ENCODE data around the gene COBLL1.

COBLL1 gene

DNA sequence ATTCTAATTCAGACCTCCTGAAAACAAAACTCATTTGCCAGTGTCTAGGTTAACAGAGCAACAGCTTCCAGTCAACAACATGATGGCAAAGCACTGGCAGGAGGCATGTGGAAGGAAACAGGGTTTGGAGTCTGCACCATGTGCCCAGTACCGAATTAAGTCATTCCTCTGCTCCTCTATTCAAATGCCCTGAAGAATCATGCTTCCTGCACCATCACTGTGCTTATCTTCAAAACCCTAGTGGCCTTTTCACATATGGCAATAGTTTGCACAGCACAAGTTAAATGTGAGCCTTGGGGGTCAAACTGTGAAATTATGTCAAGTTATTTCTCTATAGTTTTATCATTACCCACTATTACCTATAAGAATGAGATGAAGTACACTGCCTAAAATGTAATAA lies 145.0 kb downstream of the COBLL1 start:
- H3K27me3 ChIP-seq (ENCODE audit: insufficient read depth, low read depth, severe bottlenecking): no peaks in the 10 kb centered on the region
- peaks cover 6% of the 10 kb centered on the region; the same call in 1 of the 2 replicates for H3K36me3 ChIP-seq
- H3K27ac ChIP-seq: no peak overlapping the region
- TF ChIP-seq CTCF (IDR thresholded peaks at IDR 0.05; ENCODE audit: low read depth, low read length): no peak
- H3K4me3 ChIP-seq (ENCODE audit: low read depth, low read length): no peak overlapping the region
- no peak for DNase-seq
- no peaks in the 10 kb centered on the region for H3K9me3 ChIP-seq (ENCODE audit: severe bottlenecking)

DNA sequence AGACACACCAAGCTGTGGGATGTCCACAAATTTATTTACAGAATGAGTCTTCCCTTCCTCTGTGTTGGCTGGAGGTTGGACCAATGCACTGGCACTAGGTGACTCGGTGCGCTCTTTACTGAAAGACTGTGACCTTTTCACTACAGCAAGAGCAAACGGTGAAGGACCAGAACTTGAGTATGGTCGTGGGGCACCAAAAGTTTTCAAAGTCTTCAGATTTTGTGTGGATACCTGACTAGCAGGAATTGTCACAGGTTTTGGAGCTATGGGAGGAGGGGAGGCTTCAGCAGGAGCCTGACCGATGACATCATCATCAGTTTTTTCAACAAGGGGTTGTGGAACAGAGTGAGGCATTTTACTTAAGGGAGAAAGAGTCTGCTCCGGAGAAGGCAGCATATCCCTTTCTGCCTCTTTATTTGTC lies 147.3 kb downstream of the COBLL1 start:
- no peak overlapping the region for H3K27ac ChIP-seq
- peaks cover 16% of the 10 kb centered on the region for H3K36me3 ChIP-seq
- no peak for TF ChIP-seq CTCF (IDR thresholded peaks at IDR 0.05; ENCODE audit: low read depth, low read length)
- no peak overlapping the region for H3K4me3 ChIP-seq (ENCODE audit: low read depth, low read length)
- no peaks in the 10 kb centered on the region for H3K27me3 ChIP-seq (ENCODE audit: insufficient read depth, low read depth, severe bottlenecking)
- no peak for DNase-seq
- H3K9me3 ChIP-seq (ENCODE audit: severe bottlenecking): no peaks in the 10 kb centered on the region

GRCh38 chr2:164693834-164694233 lies 147.8 kb downstream of the COBLL1 start:
- Histone ChIP-seq H3K27me3 (ENCODE audit: insufficient read depth, low read depth, severe bottlenecking) (no peaks in the 10 kb centered on the region), H3K36me3 (peaks cover 14% of the 10 kb centered on the region), H3K4me3 (ENCODE audit: low read depth, low read length) (no peak overlapping the region), H3K27ac (no peak overlapping the region), H3K9me3 (ENCODE audit: severe bottlenecking) (no peaks in the 10 kb centered on the region)
- DNase-seq: no peak
- no peak for TF ChIP-seq CTCF (IDR thresholded peaks at IDR 0.05; ENCODE audit: low read depth, low read length)

DNA sequence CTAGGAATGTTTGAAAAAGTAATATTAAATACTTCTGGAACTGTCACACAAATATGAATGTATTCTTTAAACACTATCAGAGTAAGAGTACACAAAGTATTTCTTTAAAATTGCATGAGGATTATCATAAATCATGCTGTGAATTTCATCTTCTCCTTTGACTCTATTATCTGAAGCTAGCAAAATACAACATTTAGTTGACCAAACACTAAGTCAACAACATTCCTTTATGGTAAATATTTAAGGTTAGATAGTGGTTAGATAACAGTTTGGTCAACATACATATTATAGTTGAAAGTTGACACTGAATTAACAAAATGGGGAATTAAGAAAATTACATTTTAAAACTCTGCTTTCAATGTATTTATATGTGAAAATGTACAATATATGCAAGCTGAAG lies 148.2 kb downstream of the COBLL1 start:
- Histone ChIP-seq H3K27me3 (ENCODE audit: insufficient read depth, low read depth, severe bottlenecking) (no peaks in the 10 kb centered on the region), H3K27ac (no peak overlapping the region), H3K9me3 (ENCODE audit: severe bottlenecking) (no peaks in the 10 kb centered on the region), H3K4me3 (ENCODE audit: low read depth, low read length) (no peak overlapping the region), H3K36me3 (peaks cover 14% of the 10 kb centered on the region)
- TF ChIP-seq CTCF (IDR thresholded peaks at IDR 0.05; ENCODE audit: low read depth, low read length): no peak
- DNase-seq: no peak

- no peak for DNase-seq
- H3K9me3 ChIP-seq (ENCODE audit: severe bottlenecking): no peaks in the 10 kb centered on the region
- H3K27ac ChIP-seq: no peak overlapping the region
- H3K36me3 ChIP-seq: peaks cover 14% of the 10 kb centered on the region
- no peak for TF ChIP-seq CTCF (IDR thresholded peaks at IDR 0.05; ENCODE audit: low read depth, low read length)
- no peaks in the 10 kb centered on the region for H3K27me3 ChIP-seq (ENCODE audit: insufficient read depth, low read depth, severe bottlenecking)
- H3K4me3 ChIP-seq (ENCODE audit: low read depth, low read length): no peak overlapping the region
Observed at GRCh38 chr2:164692958-164693357, 148.7 kb downstream of the COBLL1 start.

DNA sequence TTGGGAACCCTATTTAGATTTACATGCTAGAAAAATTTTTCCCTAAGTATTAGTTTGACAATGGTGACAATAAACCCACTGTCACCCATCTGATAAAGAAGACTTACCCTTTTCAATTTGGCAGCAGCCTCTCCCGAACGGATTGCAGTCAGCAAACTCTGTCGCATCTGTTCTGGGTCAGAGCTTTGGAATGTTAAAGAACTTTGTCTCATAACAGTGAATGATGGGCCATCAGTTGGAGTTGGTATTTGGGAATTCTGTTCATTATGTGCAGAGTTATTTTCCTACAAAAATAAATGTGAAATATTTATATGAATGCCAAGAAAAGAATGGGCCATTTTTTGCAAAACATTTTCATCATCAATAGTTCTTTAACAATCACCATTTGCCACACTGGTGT lies 149.5 kb downstream of the COBLL1 start:
- no peak for DNase-seq
- Histone ChIP-seq H3K36me3 (peaks cover 14% of the 10 kb centered on the region), H3K9me3 (ENCODE audit: severe bottlenecking) (no peaks in the 10 kb centered on the region), H3K27me3 (ENCODE audit: insufficient read depth, low read depth, severe bottlenecking) (no peaks in the 10 kb centered on the region), H3K27ac (no peak overlapping the region), H3K4me3 (ENCODE audit: low read depth, low read length) (no peak overlapping the region)
- TF ChIP-seq CTCF (IDR thresholded peaks at IDR 0.05; ENCODE audit: low read depth, low read length): no peak
